ENCODE data around the gene AAMP.

- TF ChIP-seq, protein P1, sequence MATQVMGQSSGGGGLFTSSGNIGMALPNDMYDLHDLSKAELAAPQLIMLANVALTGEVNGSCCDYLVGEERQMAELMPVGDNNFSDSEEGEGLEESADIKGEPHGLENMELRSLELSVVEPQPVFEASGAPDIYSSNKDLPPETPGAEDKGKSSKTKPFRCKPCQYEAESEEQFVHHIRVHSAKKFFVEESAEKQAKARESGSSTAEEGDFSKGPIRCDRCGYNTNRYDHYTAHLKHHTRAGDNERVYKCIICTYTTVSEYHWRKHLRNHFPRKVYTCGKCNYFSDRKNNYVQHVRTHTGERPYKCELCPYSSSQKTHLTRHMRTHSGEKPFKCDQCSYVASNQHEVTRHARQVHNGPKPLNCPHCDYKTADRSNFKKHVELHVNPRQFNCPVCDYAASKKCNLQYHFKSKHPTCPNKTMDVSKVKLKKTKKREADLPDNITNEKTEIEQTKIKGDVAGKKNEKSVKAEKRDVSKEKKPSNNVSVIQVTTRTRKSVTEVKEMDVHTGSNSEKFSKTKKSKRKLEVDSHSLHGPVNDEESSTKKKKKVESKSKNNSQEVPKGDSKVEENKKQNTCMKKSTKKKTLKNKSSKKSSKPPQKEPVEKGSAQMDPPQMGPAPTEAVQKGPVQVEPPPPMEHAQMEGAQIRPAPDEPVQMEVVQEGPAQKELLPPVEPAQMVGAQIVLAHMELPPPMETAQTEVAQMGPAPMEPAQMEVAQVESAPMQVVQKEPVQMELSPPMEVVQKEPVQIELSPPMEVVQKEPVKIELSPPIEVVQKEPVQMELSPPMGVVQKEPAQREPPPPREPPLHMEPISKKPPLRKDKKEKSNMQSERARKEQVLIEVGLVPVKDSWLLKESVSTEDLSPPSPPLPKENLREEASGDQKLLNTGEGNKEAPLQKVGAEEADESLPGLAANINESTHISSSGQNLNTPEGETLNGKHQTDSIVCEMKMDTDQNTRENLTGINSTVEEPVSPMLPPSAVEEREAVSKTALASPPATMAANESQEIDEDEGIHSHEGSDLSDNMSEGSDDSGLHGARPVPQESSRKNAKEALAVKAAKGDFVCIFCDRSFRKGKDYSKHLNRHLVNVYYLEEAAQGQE (IDR thresholded peaks at IDR 0.05; ENCODE audit: insufficient read depth in 1 of 2, low read depth in 2 of 2, low read length in 2 of 2): no peak
- TF ChIP-seq POLR2AphosphoS5 (IDR thresholded peaks at IDR 0.05; ENCODE audit: low read depth, low read length): no peak
Observed at GRCh38 chr2:218315397-218315796, 45.5 kb upstream of the AAMP start.

Data from PFSK-1 (cell line).